K562 (cell line): ENCODE measurements around the gene LPGAT1.

Experiments
- MAX ChIP-seq: sonication (generic); formaldehyde crosslinking; IDR thresholded peaks from 2 replicates; pipeline ENCODE4 v1.9.0; 2022; ENCODE audit warnings: mild to moderate bottlenecking, missing genetic modification reagents
- NONO ChIP-seq, 2 experiments: fragments of 200-400 bp in 1 of 2; fragments of 450-650 bp in 1 of 2; formaldehyde crosslinking in 1 of 2; IDR thresholded peaks; 2 replicates each; pipeline ENCODE4 v1.6.1; 2017; ENCODE audit warnings: low read depth in 2 of 2, mild to moderate bottlenecking in 2 of 2, moderate library complexity in 2 of 2, low read length in 1 of 2
- SMC3 ChIP-seq: conservative IDR thresholded peaks from 2 replicates; pipeline ENCODE4 v1.6.1; 2011; ENCODE audit warnings: low read depth, low read length, improper control_type of control experiment; ENCODE audit not compliant: insufficient read depth

- TF ChIP-seq MAX (no peak), SMC3 (no peak), NONO (IDR thresholded peaks at IDR 0.05; ENCODE audit: low read depth in 2 of 2, low read length in 1 of 2) (no peak)
These were observed 98.1 kb downstream of the LPGAT1 start for GRCh38 chr1:211732293-211732980.
